Measurements from ENCODE around the gene GDF11.

Gene GDF11

GRCh38 chr12:55724940-55725309 is 18.0 kb upstream of the GDF11 start:
- no peak for DNase-seq

DNA sequence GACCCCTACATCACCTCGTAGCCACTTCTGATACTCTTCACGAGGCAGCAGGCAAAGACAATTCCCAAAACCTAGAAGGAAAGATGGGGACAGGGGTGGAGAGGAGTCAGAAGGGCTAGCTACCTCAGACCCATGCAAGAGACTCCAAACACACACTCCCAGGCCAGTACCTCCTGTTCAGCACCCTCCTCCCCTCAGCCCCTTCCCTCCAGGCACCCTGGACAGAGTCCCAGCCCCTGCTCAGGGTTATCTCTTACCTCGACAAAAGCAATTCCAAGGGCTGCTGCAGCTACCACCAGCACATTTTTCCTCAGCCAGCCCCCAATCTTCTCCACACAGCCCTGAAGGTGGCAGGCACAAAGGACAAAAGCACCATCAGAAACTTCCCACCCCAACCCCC is 17.4 kb upstream of the GDF11 start:
- no peak for DNase-seq

DNA sequence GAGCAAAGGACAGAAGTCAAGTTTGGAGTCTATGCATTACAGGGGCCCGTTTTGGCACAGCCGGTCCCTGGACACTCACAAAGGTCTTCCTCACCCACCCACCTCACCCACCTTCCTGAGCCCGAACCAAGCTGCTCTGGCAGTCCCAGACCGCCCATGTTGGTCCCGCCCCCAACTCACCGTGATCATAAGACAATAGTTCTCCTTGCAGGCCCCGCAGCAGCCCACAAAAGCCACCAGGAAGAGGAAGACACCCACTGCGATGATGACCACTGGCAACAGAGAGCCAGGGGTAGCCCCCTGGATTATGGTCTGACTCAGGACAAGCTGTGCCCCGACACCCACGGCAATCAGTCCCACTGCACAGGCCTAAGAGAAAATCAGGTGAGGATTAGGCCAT is 16.0 kb upstream of the GDF11 start:
- DNase-seq, result no peak

DNA sequence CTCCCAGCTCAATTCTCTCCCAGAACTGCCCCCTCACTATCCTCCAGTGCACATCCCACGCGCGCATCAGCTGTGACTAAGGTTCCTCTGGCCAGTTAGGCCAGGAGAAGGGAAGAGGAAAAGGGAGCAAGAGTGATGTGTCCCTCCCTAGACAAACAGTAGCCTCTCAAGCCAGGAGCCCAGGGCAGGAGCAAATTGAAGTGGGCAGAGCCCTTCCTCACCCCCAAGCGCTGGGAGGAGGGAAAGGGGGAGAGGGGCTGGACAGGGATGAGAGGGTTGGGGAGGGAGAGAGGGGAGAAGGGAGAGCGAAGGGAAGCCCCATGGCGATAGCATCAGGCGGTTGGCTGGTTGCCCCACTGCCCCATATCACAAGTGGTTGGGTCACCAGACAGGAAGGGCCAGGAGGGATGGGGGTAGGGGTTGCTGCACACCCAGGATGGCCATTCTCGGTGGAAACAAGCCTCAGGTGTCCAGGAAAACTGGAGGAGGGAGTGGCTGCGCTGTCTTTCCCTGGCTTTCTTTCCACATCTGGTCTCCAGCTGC is 15.2 kb upstream of the GDF11 start:
- no peak for DNase-seq

DNA sequence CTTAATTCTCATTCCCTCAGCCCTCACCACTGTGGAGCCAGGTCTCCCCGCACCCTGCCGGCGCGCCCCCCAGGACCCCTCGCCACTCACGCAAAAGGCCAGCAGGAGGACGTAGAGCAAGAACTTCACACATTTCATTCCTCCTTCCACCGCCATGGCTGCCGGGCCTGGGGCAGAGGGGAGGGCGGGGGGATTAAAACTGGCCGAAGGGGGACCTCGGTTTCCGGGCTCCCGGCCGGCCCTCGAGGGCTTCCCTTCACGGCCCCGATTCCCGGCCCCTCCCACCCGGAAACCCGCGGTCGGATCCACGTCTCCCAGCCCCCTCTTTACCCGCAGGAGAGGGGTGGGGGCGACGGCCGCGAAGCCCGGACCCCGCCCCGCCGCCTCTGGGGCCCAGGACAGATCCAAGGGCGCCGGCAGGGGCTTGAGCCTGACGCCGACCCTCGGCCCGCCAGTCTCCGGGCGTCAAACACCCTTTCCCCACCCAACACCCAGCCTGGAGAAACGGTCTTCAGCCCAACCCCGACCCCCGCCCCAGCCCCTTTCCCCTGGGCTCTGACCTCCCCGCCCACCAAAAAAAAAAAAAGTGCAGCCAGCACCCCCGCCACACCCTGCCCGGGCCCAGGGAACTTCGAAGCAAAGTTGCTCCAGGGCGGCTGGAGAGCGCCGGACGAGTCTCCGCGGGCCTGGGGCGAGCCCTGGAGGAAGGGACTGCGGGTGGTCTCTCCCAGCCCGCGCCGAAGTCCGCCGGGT is 14.6 kb upstream of the GDF11 start:
- peak; percentile 81 for DNase-seq

DNA sequence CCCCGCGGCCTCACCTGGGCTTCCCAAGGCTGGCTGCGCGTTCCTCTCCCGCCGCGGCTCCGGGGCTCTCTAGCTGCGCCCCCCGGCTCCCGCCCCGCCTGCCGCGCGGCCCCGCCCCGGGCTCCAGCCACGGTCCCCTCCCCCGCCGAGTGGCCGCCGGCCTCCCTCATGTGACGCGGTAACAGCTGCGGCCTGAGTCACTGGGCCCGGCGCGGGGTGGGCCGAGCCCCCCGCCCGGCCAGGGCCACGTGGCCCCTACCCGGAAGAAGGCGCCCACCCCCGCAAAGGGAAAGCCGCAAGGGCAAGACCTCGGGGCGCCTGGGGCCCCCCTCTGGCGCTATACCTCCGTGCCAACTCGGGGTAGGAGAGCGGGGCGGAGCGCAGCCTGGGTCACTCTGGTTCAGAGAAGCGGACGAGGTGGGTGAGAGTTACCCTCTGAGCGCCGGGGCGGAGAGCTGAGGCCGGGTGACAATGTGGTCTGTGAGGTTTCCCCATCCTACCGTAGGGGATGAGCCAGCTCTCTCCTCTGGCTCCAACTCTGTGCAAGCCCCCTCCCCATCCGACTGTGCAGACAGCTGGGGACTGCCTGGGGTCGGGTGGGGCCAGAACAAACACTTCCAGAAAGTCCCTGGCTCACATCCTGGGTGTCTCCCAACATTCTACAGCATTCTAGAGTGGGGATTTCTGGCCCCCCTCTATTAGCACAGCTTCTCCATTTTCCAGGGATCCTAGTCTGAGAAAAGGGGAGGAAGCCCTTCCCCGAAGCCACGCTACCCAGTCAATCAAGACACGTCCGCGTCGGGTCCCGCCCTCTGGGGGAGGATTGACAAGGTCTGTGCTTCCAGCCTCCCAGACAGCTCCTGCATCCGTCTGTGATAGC is 13.7 kb upstream of the GDF11 start, which contains the start of gene CD63:
Gene CD63, minus strand, starts transcription at position 71 of the 880 bp plus-strand sequence. CDS start 668 bp downstream, outside the sequence.
- DNase-seq, result peak; percentile 85

GRCh38 chr12:55729819-55730818 is 12.8 kb upstream of the GDF11 start:
- DNase-seq, result no peak

GRCh38 chr12:55732288-55732687 is 10.6 kb upstream of the GDF11 start:
- no peak for DNase-seq

- no peak for DNase-seq
Measured at GRCh38 chr12:55733021-55733555, 9.8 kb upstream of the GDF11 start.

DNA sequence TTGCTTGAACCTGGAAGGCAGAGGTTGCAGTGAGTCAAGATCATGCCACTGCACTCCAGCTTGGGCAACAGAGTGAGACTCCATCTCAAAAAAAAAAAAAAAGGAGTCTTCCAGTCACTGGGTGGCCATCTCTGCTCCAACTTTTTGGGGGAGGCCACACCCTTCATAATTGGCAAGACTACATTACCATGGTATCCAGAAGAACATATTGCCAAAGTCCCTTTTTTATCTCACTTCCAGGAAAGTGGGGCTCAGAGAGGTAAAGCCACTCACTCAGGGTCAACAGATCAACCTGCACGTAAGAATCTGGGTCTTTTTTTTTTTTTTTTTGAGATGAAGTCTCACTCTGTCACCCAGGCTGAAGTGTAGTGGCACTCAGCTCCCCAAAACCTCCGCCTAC is 9.1 kb upstream of the GDF11 start:
- no peak for DNase-seq

GRCh38 chr12:55734595-55734994 is 8.3 kb upstream of the GDF11 start:
- DNase-seq, result no peak

- no peak for DNase-seq
Measured at GRCh38 chr12:55736076-55736475, 6.8 kb upstream of the GDF11 start.

DNA sequence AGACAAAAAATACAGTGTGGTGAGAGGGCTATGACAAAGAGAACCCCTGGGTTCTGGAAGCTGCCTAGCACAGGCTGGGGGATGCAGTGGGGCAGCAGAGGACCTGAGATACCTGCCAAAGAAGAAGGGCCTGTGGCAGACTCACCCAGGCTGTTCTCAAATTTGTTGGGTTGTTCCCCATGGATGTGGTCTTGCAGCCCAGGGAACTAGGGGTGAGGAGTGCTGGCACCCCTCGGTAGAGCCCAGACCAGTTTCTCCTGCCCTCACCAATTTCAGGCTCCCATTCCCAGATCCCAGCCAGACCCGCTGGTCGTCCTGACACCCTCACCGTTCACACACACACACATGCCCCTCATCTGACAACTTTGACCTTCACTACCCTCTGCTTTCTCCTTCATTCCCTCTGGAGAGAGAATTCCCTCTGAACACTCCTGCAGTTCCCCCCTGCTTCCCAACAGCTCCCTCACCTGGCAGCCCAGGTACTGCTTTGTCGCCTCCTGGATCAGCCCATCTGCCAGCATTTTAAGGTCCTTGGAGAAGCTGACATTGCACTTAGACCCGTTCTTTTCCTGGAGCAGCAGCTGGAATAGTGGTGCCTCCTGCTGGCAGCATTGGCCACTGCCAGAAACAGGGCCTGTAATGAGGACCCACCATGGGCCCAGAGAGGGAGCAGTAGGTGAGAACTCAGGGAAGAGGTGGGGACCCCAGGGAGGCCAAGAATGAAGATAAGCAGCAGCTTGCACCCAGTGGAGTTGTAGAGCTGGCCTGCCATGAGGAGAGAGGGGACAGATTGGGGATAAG is 5.9 kb upstream of the GDF11 start:
- peak; percentile 70 for DNase-seq

DNA sequence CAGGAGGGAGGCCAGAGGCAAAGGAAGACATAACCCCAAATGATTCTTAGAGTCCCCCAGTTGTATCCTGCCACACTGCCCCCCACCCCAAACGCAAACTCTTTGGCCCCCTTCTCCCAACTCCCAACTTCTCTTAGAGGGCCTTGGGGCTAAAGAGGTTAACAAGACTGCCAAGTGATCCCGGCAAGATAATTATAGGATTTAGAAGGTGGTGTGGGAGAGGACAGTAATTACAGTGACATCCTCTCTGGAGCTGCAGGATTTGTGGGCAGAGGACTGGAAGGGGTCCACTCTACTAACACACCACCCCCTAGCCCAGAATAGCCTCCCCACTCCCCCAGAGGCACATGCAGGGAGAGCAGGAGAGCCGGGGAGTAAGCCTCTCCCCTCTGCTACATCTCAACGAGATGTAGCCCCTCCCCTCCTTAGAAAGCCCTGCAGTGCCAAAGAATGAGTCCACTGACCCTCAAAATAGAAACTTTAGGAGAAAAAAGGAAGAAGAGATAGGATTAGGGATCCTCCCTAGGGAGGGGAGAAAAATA is 5.3 kb upstream of the GDF11 start:
- DNase-seq, result no peak

GRCh38 chr12:55738123-55739024 is 4.5 kb upstream of the GDF11 start:
- peak; percentile 90 for DNase-seq

DNA sequence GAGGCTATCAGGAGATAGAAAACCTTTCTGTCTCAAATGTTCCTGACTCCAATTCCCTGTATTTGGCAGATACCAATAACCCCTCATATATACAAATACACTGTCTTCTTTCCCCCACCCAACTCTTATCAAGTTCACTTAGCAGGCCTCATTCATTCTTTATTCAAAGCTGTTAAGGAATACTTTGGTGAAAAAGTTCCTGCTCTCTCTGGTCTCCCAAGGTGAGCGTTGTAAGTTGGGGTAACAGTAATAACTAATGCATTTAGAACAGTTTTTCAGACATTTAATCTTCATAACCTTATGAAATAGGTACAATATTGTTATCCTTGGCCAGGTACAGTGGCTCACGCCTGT is 3.9 kb upstream of the GDF11 start:
- no peak for DNase-seq

GRCh38 chr12:55741931-55742680 is 816 bp upstream of the GDF11 start:
- DNase-seq, result no peak

DNA sequence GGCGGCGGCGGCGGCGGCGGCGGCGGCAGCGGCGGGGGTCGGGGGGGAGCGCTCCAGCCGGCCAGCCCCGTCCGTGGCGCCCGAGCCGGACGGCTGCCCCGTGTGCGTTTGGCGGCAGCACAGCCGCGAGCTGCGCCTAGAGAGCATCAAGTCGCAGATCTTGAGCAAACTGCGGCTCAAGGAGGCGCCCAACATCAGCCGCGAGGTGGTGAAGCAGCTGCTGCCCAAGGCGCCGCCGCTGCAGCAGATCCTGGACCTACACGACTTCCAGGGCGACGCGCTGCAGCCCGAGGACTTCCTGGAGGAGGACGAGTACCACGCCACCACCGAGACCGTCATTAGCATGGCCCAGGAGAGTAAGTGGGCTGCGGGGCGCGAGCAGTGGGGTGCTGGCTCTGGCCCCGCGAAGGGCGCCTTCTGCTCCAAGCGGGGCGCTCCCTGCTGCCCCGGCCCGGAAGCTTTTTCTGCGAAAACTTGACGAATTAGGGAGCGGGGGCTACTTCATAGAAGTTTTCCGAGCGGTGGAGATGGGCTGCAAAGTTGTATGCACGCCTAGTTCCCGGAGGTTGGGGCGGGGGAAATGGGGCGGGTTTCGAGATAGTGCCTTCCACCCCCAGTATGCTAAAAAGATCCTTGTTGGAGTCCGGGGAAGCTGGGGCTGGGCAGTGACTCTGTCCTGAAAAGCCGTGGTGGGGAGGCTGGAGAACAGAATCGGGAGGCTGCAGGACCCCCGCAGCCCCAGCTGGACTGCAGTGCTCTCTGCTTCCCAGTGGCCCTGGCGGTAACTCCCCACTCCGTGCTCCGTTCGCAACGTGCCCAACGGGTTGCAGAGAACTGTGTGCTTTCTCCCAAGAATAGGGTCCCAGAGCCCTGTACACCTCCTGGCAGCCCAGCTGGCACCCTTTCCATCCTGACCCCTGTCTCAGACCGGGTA is 751 bp downstream of the GDF11 start:
- no peak for DNase-seq
